OCI-LY1 (cell line): ENCODE data around the gene COL25A1.

Source experiments
- H2AFZ ChIP-seq: fragments of 200-600 bp; sonication (generic), shearing (Covaris generic); 2 replicates; pipeline ENCODE4 v1.6.0; 2014; ENCODE audit warnings: antibody characterized with exemption, mild to moderate bottlenecking, low read length
- H3F3A ChIP-seq: fragments of 200-600 bp; sonication (generic), shearing (Covaris generic); 2 replicates; pipeline ENCODE4 v1.6.0; 2014; ENCODE audit warnings: mild to moderate bottlenecking, antibody characterized with exemption, low read length, moderate library complexity; ENCODE audit not compliant: insufficient read depth
- H3K27ac ChIP-seq: fragments of 200-600 bp; sonication (generic); 2 replicates; pipeline ENCODE4 v1.5.1; 2014; ENCODE audit warnings: low read length, mixed run types, mild to moderate bottlenecking, low read depth; ENCODE audit not compliant: poor library complexity, severe bottlenecking
- H3K27me3 ChIP-seq: fragments of 200-600 bp; sonication (generic); 2 replicates; pipeline ENCODE4 v1.6.0; 2014; ENCODE audit warnings: antibody characterized with exemption, mild to moderate bottlenecking, low read length, moderate library complexity; ENCODE audit not compliant: insufficient read depth
- H3K36me3 ChIP-seq: fragments of 200-600 bp; sonication (generic); 2 replicates; pipeline ENCODE4 v1.6.1; 2014; ENCODE audit warnings: mild to moderate bottlenecking, antibody characterized with exemption, low read length, moderate library complexity, mixed read lengths; ENCODE audit not compliant: insufficient read depth
- H3K4me1 ChIP-seq: fragments of 200-600 bp; sonication (generic); 2 replicates; pipeline ENCODE4 v1.5.1; 2014; ENCODE audit warnings: mild to moderate bottlenecking, low read length, moderate library complexity; ENCODE audit not compliant: insufficient read depth, severe bottlenecking
- H3K4me2 ChIP-seq: fragments of 200-600 bp; sonication (generic), shearing (Covaris generic); 2 replicates; pipeline ENCODE4 v1.6.1; 2014; ENCODE audit warnings: low read length
- H3K4me3 ChIP-seq: fragments of 200-600 bp; sonication (generic); 2 replicates; pipeline ENCODE4 v1.5.1; 2014; ENCODE audit warnings: low read length, low read depth, mild to moderate bottlenecking, mixed read lengths; ENCODE audit not compliant: poor library complexity, severe bottlenecking
- H3K79me2 ChIP-seq: fragments of 200-600 bp; shearing (Covaris generic); 2 replicates; pipeline ENCODE4 v1.6.1; 2016; ENCODE audit warnings: mixed run types, low read length, mixed read lengths; ENCODE audit not compliant: insufficient read depth
- H3K9ac ChIP-seq: fragments of 200-600 bp; sonication (generic), shearing (Covaris generic); 2 replicates; pipeline ENCODE4 v1.6.1; 2014; ENCODE audit warnings: mild to moderate bottlenecking, low read length, mixed read lengths
- H3K9me2 ChIP-seq: fragments of 200-600 bp; sonication (generic), shearing (Covaris generic); 2 replicates; pipeline ENCODE4 v1.6.1; 2014; ENCODE audit warnings: low read depth, mild to moderate bottlenecking, low read length, mixed read lengths
- H3K9me3 ChIP-seq: fragments of 200-600 bp; shearing (Covaris generic); 2 replicates; pipeline ENCODE4 v1.6.1; 2014; ENCODE audit warnings: low read length, mixed read lengths
- H4K20me1 ChIP-seq: fragments of 200-600 bp; sonication (generic), shearing (Covaris generic); 2 replicates; pipeline ENCODE4 v1.6.0; 2016; ENCODE audit warnings: mild to moderate bottlenecking, low read length; ENCODE audit not compliant: insufficient read depth
- EZH2 ChIP-seq: fragments of 200-600 bp; sonication (generic), shearing (Covaris generic); IDR thresholded peaks from 2 replicates; pipeline ENCODE4 v1.8.0; 2017; ENCODE audit warnings: borderline replicate concordance, mixed run types, mild to moderate bottlenecking, antibody characterized with exemption, low read length, moderate library complexity, mixed read lengths
- TF ChIP-seq, protein P1 (sequence below): fragments of 200-600 bp; sonication (generic), shearing (Covaris generic); IDR thresholded peaks from 2 replicates; pipeline ENCODE4 v1.5.1; 2017; ENCODE audit warnings: mild to moderate bottlenecking, antibody characterized with exemption, low read length, moderate library complexity, mixed read lengths

The COL25A1 gene

DNA sequence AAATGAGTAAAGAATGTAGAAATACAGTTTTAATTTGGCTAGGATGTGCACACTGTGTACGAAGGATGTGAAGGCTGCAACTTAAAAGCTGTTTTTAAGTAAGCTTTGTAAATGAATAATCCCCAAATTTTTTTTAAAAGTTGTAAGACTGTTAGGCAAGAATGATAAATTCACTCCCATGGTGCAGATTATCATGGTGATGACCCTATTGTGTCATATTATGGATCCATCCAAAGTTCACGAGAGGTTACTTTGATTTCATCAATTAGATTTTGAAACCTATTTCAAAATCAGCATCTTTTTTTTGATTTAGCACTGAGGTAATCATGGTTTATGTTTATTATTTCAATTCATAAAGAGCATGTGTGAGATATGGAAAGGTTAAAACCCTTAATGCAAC is 476.7 kb downstream of the COL25A1 start:
- H3K4me2 ChIP-seq = no peak overlapping the region
- H3K9ac ChIP-seq = no peak overlapping the region
- no peak overlapping the region for H3K27ac ChIP-seq
- no peak overlapping the region for H2AFZ ChIP-seq
- no peaks in the 10 kb centered on the region for H3K79me2 ChIP-seq
- no peaks in the 10 kb centered on the region for H3K36me3 ChIP-seq
- no peaks in the 10 kb centered on the region for H3K9me2 ChIP-seq
- H3K4me1 ChIP-seq = no peaks in the 10 kb centered on the region
- H3K9me3 ChIP-seq = no peaks in the 10 kb centered on the region
- no peaks in the 10 kb centered on the region for H3K27me3 ChIP-seq
- H3K4me3 ChIP-seq = no peak overlapping the region
- TF ChIP-seq EZH2 = no peak
- TF ChIP-seq, protein P1, sequence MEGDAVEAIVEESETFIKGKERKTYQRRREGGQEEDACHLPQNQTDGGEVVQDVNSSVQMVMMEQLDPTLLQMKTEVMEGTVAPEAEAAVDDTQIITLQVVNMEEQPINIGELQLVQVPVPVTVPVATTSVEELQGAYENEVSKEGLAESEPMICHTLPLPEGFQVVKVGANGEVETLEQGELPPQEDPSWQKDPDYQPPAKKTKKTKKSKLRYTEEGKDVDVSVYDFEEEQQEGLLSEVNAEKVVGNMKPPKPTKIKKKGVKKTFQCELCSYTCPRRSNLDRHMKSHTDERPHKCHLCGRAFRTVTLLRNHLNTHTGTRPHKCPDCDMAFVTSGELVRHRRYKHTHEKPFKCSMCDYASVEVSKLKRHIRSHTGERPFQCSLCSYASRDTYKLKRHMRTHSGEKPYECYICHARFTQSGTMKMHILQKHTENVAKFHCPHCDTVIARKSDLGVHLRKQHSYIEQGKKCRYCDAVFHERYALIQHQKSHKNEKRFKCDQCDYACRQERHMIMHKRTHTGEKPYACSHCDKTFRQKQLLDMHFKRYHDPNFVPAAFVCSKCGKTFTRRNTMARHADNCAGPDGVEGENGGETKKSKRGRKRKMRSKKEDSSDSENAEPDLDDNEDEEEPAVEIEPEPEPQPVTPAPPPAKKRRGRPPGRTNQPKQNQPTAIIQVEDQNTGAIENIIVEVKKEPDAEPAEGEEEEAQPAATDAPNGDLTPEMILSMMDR = no peak
- no peaks in the 10 kb centered on the region for H3F3A ChIP-seq
- no peaks in the 10 kb centered on the region for H4K20me1 ChIP-seq

DNA sequence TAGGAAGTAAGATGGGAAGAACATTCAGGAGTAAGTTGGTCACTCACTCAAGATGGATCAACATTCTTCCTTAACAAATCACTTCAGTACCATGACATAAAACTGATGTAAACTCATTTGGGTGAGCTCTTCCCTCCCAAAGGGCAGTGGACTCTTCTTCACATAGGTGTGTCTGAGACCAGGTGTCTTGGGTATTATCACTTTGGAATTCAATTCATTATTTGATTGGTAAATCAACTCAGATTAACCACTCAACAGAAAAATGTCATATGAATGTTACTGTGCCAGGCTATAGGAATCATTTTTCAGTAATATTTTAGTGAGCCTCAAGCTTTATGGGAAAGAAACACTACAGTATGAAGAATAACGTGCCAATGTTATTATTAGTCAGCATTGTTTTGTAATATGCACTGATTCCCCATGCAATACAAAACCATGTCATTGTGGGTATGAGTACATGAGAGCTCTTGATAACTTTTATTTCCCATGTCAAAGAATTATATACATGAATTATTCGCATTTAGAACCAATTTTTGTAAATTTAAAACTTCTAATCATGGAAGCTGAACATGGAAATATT is 481.0 kb downstream of the COL25A1 start:
- Histone ChIP-seq H3K27ac (no peak overlapping the region), H3K4me2 (no peak overlapping the region), H4K20me1 (no peaks in the 10 kb centered on the region), H3K9ac (no peak overlapping the region), H3K27me3 (no peaks in the 10 kb centered on the region), H3K9me2 (no peaks in the 10 kb centered on the region), H3K36me3 (no peaks in the 10 kb centered on the region), H3F3A (no peaks in the 10 kb centered on the region), H3K79me2 (no peaks in the 10 kb centered on the region), H2AFZ (no peak overlapping the region), H3K4me1 (no peaks in the 10 kb centered on the region), H3K4me3 (no peak overlapping the region), H3K9me3 (no peaks in the 10 kb centered on the region)
- no peak for TF ChIP-seq EZH2
- TF ChIP-seq, protein P1 = no peak

DNA sequence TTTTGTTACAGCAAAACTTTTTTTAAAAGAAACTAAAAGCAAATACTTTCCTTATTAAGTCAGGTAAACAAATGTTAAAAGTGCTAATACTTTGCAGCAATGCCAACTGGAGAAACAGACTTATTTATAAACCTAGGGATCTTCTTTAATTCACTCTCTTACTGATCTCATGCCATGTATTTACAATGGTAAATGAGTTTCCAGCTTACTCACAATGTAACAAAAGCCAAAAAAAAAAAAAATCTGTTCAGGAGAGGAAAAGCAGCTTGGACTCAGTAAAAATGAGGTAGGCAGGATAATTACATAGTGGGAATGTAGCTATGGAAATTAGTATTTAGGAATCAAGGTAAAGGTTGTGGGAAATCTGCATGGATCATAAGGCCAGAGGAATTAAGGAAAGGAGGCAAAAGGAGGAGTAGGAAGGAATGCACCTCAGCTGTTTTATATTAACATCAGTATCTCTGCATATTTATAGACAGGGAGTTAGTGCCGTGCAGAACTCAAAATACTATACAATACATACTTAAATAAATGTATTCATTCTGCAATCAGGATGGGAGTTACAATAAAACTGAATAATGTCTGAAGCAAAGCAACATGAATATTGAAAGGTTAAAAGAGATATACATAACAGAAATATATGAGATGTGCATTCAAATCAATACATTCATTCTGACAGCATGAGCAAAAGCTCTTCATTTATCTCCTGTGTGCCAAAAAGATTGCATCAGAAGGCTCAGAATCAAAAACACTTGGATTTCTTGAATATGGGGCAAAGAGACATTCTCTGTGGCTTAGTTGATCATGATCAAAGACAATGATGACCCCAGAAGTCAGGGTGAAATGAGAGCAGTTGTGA is 481.7 kb downstream of the COL25A1 start:
- Histone ChIP-seq H3K9me2 (no peaks in the 10 kb centered on the region), H3K9me3 (no peaks in the 10 kb centered on the region), H3K4me2 (no peak overlapping the region), H3K9ac (no peak overlapping the region), H3K4me1 (no peaks in the 10 kb centered on the region), H3K36me3 (no peaks in the 10 kb centered on the region), H2AFZ (no peak overlapping the region), H3K79me2 (no peaks in the 10 kb centered on the region), H4K20me1 (no peaks in the 10 kb centered on the region), H3F3A (no peaks in the 10 kb centered on the region), H3K4me3 (no peak overlapping the region), H3K27me3 (no peaks in the 10 kb centered on the region), H3K27ac (no peak overlapping the region)
- TF ChIP-seq, protein P1 = no peak
- no peak for TF ChIP-seq EZH2
